ENCODE measurements around the gene DOCK4. TPM values are rescaled to one million over a fixed set of nuclear protein-coding genes. Genes with fewer than 3 reads are reported as not detected.

Gene DOCK4
- total RNA-seq, 1 donor from 2014 or later, result 10.6 TPM

DNA sequence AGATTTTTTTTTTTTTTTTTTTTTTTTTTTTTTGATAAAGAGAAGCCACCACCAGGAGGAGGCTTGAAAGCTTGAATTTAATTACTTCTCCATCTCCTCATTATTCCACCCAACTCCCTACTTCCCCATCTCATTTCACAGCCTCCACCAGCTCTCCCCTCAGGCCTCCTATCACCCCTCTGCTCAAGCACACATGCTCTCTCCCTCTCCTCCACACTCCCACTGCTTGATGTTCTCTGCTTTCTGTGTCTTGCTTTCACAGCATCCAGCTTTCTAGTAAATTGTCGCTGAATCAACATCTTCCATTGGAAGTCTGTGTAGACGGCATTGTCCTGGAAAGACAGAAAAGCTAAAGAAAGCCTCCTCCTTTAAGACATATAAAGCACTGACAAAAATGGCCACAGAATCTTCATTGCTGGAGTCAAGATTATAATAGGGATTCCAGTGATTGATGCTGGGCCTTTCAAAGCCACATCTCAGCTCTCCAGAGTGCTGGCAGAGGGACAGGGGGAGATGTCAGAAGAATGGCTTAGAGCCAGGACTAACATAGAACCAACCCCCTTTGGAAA lies 58.3 kb downstream of the DOCK4 start:
- TF ChIP-seq, protein P1, sequence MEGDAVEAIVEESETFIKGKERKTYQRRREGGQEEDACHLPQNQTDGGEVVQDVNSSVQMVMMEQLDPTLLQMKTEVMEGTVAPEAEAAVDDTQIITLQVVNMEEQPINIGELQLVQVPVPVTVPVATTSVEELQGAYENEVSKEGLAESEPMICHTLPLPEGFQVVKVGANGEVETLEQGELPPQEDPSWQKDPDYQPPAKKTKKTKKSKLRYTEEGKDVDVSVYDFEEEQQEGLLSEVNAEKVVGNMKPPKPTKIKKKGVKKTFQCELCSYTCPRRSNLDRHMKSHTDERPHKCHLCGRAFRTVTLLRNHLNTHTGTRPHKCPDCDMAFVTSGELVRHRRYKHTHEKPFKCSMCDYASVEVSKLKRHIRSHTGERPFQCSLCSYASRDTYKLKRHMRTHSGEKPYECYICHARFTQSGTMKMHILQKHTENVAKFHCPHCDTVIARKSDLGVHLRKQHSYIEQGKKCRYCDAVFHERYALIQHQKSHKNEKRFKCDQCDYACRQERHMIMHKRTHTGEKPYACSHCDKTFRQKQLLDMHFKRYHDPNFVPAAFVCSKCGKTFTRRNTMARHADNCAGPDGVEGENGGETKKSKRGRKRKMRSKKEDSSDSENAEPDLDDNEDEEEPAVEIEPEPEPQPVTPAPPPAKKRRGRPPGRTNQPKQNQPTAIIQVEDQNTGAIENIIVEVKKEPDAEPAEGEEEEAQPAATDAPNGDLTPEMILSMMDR (conservative IDR thresholded peaks at IDR 0.05; ENCODE audit: low read depth, low read length), result no peak
- no peak overlapping the region for H3K4me3 ChIP-seq (ENCODE audit: low read depth, low read length)
- no peak for DNase-seq (ENCODE audit: low read depth)

DNA sequence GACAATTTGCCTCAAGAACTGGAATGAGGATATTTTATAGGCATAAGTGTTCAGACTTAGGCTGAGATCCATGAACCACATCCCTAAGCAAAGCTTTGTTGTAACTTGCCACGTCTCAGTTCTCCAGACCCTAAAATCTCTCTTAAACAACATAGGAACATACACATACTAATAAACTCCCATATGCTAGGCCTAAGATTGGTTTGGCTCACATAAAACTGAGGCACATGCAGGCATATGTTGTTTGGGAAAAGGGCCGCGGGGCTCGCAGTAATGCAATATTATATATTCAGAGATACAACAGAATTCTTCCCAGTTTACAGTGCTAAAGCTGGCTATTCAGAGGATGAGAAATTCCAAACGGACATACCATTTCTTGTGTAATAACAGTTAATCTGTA lies 61.0 kb downstream of the DOCK4 start:
- DNase-seq (ENCODE audit: low read depth), result no peak
- TF ChIP-seq, protein P1 (conservative IDR thresholded peaks at IDR 0.05; ENCODE audit: low read depth, low read length), result no peak
- no peak overlapping the region for H3K4me3 ChIP-seq (ENCODE audit: low read depth, low read length)

DNA sequence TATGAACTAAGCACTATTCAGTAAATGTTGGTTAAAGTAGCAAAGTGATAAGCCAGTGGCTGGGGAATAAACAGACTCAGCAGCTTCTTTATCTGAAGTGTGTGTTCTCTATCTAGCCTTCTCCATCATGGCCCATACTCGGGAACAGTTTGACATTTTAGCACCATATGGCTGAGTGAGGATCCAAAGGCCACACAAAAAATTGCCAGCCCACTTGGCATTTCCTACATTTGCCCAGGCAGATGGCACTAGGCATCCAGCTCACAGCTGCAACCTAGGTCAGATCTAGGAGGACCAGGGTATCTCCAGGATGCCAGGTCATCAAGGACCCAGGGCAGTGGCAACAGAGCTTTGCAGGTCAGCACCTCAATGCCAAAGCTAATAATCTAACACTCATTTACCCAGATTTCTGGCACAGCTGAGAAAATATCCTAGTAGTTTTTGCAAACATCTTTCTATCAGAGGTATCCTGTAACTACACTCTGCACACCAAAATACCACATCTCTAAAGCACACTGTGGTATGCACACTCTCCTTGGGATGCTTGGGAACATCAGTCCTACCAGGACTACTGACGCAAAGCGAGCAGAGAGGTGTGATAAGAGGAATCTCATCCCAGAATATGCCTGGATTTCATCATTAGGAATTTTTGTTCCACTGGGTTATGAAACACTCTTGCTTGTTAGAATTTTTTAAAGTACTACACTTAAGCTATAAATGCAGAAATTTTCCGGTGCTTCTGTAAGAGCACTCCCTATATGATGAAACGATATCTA lies 61.7 kb downstream of the DOCK4 start:
- H3K4me3 ChIP-seq (ENCODE audit: low read depth, low read length), result no peak overlapping the region
- TF ChIP-seq, protein P1 (conservative IDR thresholded peaks at IDR 0.05; ENCODE audit: low read depth, low read length), result no peak
- DNase-seq (ENCODE audit: low read depth), result no peak

DNA sequence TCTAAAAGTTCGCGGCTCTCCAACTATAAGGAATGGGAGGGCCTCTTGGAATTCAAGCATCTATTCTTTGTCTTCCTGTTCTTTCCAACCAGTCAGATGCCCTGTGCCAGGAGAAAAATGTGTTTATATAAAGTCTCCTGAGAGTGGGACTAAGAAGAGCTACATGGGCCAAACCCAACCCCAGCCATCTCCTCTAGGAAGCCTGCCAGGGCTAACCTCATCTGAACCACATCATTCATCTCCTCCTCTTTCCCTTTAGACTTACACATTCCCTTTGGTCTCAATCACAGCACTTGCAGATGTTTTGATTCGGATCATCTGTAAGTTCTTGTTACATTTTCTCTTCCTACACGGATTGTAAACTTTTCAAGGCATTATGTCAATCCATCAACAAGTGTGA lies 62.6 kb downstream of the DOCK4 start:
- no peak overlapping the region for H3K4me3 ChIP-seq (ENCODE audit: low read depth, low read length)
- DNase-seq (ENCODE audit: low read depth), result no peak
- TF ChIP-seq, protein P1 (conservative IDR thresholded peaks at IDR 0.05; ENCODE audit: low read depth, low read length), result no peak

DNA sequence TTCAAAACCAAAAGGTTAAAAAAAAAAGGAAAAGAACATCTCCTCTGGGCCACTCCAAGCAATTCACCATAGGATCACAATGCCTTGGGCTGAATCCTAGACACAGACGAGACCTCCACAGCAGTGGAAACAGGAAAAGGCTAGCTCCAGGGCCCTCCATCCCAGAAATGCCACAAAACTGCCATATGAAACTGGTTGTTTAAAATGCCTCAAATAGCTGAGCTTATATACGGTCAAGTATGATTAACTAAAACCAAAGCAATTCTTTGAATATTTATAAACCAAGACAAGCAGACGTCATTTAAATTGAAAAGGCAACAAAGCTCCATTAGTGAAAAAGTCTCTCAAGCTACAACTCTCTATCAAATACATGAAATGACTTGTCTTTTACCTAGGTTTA lies 63.1 kb downstream of the DOCK4 start:
- TF ChIP-seq, protein P1 (conservative IDR thresholded peaks at IDR 0.05; ENCODE audit: low read depth, low read length), result no peak
- no peak for DNase-seq (ENCODE audit: low read depth)

DNA sequence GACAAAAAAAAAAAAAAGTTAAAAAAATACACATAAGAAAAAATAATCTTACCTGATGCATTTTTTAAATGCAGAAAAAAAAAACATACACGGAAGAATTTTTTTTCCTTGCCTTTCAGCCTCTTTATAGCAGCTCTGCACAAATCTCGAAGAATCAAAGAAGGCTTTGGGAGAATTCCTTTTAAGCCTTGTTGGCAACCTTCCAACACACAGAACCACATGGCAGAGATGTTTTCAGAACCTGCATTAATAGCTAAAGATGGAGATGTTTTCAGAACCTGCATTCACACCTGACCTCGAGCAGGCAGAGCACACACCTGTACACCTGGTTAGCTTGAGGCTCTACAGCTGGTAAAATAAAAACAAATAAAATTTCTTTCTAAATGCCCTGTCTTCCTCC lies 65.6 kb downstream of the DOCK4 start:
- TF ChIP-seq, protein P1 (conservative IDR thresholded peaks at IDR 0.05; ENCODE audit: low read depth, low read length), result no peak
- no peak for DNase-seq (ENCODE audit: low read depth)
- no peak overlapping the region for H3K4me3 ChIP-seq (ENCODE audit: low read depth, low read length)

More for the DNA sequence above, 63.1 kb downstream of the DOCK4 start:
- no peak overlapping the region for H3K4me3 ChIP-seq (ENCODE audit: low read depth, low read length)

DNA sequence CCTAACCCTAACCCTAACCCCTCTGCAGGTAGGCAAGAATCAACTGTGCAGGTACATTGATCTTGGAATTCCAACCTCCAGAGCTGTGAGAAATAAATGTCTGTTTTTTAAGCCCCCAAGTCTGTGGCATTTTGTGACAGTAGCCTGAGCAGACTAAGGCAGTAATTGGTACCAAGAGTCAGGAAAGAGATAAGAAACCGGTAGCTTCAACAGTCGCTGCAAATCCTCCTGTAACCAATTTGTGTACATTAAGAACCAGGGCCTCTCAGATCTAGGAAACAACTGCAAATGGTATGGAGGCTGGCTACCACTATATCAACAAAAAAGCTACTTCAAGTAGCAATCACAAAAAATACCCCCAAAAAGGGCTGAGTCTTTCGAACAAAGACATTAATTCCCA lies 67.3 kb downstream of the DOCK4 start:
- DNase-seq (ENCODE audit: low read depth), result no peak
- no peak overlapping the region for H3K4me3 ChIP-seq (ENCODE audit: low read depth, low read length)
- TF ChIP-seq, protein P1 (conservative IDR thresholded peaks at IDR 0.05; ENCODE audit: low read depth, low read length), result no peak
